ENCODE results near the gene DLGAP1. TPM values are rescaled to one million over a fixed set of nuclear protein-coding genes. Genes with fewer than 3 reads are reported as not detected.
A peak's percentile ranks its signal among the peaks of the same experiment; 100 is the strongest.

The DLGAP1 gene
- total RNA-seq, 1 experiment from 2014 or later: 23.0 TPM

DNA sequence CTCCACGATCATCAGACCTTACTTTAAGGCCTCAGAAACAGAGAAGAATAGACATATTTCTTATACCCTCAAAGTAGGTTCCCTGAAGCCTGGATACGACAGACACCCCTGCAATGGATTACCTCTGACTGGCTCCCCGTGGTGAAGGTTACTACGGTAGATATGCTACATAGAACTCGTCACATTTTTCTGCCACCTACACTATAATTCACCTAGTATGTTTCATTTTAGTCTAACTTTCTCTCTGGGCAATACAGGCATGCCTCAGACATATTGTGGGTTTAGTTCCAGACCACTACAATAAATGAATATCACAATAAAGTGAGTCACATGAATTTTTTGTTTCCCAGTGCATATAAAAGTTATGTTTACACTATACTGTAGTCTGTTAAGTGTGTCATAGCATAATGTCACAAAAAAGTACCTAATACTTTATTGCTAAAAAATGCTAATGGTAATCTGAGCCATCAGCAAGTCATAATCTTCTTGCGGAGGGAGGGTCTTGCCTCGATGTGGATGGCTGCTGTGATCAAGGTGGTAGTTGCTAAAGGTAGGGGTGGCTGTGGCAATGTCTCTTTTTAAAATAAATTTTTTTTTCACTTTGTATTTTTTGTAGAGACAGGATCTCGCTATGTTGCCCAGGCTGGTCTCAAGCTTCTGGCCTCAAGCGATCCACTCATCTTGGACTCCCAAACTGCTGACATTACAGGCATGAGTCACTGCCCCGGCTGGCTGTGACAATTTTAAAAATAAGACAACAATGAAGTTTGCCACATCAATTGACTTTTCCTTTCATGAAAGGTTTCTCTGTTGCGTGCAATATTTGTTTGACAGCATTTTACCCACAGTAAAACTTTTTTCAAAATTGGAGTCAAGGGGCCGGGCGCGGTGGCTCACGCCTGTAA, 940.5 kb downstream of the DLGAP1 start (continued):
- TF ChIP-seq, protein P1, sequence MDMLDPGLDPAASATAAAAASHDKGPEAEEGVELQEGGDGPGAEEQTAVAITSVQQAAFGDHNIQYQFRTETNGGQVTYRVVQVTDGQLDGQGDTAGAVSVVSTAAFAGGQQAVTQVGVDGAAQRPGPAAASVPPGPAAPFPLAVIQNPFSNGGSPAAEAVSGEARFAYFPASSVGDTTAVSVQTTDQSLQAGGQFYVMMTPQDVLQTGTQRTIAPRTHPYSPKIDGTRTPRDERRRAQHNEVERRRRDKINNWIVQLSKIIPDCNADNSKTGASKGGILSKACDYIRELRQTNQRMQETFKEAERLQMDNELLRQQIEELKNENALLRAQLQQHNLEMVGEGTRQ (CRISPR knock-in tag; IDR thresholded peaks at IDR 0.05): no peak
- TF ChIP-seq ZNF396 (CRISPR knock-in tag; IDR thresholded peaks at IDR 0.05; ENCODE audit: borderline replicate concordance) (no peak), NFE2L1 (CRISPR knock-in tag; IDR thresholded peaks at IDR 0.05) (no peak)

DNA sequence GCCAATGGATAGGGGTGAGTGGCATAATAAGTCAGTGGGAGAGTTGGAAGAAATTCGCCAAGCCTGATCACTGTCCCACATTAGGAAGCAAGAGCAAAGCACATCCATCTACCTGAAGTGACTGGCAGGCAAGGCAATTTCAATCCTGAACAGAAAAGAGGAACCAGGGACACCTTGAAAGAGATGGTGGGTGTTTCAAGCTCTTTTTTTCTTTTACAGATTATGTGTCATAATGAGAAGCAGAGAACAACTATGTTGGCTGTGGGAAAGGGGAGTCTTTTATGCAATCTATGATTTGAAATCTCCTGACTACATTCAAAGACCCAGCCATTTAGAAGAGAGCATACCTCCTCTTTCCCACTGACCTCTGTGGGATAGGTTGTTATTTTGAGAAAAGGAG, 941.6 kb downstream of the DLGAP1 start:
- ChIA-PET POLR2A (interaction anchor here (0.6 kb wide), 1 partner anchor 69 kb away, joined by 3 read pairs; no protein-coding TSS in a partner anchor), CTCF (no interaction called here)
- no peak for TF ChIP-seq GRHL2 (CRISPR knock-in tag; IDR thresholded peaks at IDR 0.05; ENCODE audit: insufficient replicate concordance, severe bottlenecking)
- no peak overlapping the region for H3K27ac Mint-ChIP-seq
- H3K27me3 Mint-ChIP-seq (ENCODE audit: low read depth): no peaks in the 10 kb centered on the region
- ATAC-seq (no peak), DNase-seq (ENCODE audit: low spot score) (no peak)
- H3K4me1 Mint-ChIP-seq: peaks cover 37% of the 10 kb centered on the region
- no peak overlapping the region for H3K4me3 Mint-ChIP-seq
- H3K36me3 Mint-ChIP-seq: no peaks in the 10 kb centered on the region
- H3K9me3 Mint-ChIP-seq: no peaks in the 10 kb centered on the region

DNA sequence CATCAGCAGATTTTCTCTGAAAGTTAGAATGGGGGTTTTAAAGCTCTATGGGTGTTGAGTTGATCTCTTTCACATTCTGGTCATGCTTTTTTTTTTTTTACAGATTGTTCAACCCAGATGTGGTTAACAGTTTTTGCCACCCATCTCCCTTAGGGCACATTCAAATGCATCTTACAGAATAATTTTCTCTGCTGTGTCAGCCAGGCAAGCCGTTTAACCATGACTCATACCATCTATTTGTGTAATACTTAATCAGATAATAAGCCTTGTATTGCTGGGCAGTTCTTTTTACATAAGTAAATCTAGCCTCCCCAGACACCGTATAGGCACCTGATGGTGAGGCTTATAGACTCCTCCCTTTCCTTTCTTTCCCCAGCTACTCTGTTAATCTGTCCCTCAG, 943.1 kb downstream of the DLGAP1 start:
- ATAC-seq (no peak), DNase-seq (ENCODE audit: low spot score) (no peak)
- POLR2A ChIA-PET: no interaction called here
- peak overlapping the region; percentile 28 for H3K27ac Mint-ChIP-seq
- H3K27me3 Mint-ChIP-seq (ENCODE audit: low read depth): no peaks in the 10 kb centered on the region
- no peaks in the 10 kb centered on the region for H3K9me3 Mint-ChIP-seq
- CTCF ChIA-PET: no interaction called here
- no peaks in the 10 kb centered on the region for H3K36me3 Mint-ChIP-seq
- H3K4me1 Mint-ChIP-seq: peaks cover 39% of the 10 kb centered on the region
- H3K4me3 Mint-ChIP-seq: no peak overlapping the region
- TF ChIP-seq TEAD4 (CRISPR knock-in tag; IDR thresholded peaks at IDR 0.05) (no peak), NFE2L1 (CRISPR knock-in tag; IDR thresholded peaks at IDR 0.05) (no peak), SOX15 (CRISPR knock-in tag; IDR thresholded peaks at IDR 0.05) (no peak), KAT7 (CRISPR knock-in tag; IDR thresholded peaks at IDR 0.05; ENCODE audit: borderline replicate concordance) (no peak), TEAD1 (CRISPR knock-in tag; IDR thresholded peaks at IDR 0.05) (no peak), MYBL2 (CRISPR knock-in tag; IDR thresholded peaks at IDR 0.05) (no peak), JUN (CRISPR knock-in tag; IDR thresholded peaks at IDR 0.05) (no peak), CBFB (CRISPR knock-in tag; IDR thresholded peaks at IDR 0.05; ENCODE audit: low read depth) (no peak), EMX1 (CRISPR knock-in tag; IDR thresholded peaks at IDR 0.05) (no peak), FOXJ3 (CRISPR knock-in tag; IDR thresholded peaks at IDR 0.05; ENCODE audit: borderline replicate concordance) (no peak), GRHL2 (CRISPR knock-in tag; IDR thresholded peaks at IDR 0.05; ENCODE audit: insufficient replicate concordance, severe bottlenecking) (no peak), RORB (CRISPR knock-in tag; IDR thresholded peaks at IDR 0.05) (no peak)
- TF ChIP-seq, protein P2, sequence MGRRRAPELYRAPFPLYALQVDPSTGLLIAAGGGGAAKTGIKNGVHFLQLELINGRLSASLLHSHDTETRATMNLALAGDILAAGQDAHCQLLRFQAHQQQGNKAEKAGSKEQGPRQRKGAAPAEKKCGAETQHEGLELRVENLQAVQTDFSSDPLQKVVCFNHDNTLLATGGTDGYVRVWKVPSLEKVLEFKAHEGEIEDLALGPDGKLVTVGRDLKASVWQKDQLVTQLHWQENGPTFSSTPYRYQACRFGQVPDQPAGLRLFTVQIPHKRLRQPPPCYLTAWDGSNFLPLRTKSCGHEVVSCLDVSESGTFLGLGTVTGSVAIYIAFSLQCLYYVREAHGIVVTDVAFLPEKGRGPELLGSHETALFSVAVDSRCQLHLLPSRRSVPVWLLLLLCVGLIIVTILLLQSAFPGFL (CRISPR knock-in tag; IDR thresholded peaks at IDR 0.05; ENCODE audit: borderline replicate concordance): no peak
- TF ChIP-seq, protein P3, sequence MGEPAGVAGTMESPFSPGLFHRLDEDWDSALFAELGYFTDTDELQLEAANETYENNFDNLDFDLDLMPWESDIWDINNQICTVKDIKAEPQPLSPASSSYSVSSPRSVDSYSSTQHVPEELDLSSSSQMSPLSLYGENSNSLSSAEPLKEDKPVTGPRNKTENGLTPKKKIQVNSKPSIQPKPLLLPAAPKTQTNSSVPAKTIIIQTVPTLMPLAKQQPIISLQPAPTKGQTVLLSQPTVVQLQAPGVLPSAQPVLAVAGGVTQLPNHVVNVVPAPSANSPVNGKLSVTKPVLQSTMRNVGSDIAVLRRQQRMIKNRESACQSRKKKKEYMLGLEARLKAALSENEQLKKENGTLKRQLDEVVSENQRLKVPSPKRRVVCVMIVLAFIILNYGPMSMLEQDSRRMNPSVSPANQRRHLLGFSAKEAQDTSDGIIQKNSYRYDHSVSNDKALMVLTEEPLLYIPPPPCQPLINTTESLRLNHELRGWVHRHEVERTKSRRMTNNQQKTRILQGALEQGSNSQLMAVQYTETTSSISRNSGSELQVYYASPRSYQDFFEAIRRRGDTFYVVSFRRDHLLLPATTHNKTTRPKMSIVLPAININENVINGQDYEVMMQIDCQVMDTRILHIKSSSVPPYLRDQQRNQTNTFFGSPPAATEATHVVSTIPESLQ (CRISPR knock-in tag; IDR thresholded peaks at IDR 0.05): no peak
- TF ChIP-seq, protein P4, sequence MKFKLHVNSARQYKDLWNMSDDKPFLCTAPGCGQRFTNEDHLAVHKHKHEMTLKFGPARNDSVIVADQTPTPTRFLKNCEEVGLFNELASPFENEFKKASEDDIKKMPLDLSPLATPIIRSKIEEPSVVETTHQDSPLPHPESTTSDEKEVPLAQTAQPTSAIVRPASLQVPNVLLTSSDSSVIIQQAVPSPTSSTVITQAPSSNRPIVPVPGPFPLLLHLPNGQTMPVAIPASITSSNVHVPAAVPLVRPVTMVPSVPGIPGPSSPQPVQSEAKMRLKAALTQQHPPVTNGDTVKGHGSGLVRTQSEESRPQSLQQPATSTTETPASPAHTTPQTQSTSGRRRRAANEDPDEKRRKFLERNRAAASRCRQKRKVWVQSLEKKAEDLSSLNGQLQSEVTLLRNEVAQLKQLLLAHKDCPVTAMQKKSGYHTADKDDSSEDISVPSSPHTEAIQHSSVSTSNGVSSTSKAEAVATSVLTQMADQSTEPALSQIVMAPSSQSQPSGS (CRISPR knock-in tag; IDR thresholded peaks at IDR 0.05; ENCODE audit: borderline replicate concordance, low read depth): no peak
- TF ChIP-seq, protein P5, sequence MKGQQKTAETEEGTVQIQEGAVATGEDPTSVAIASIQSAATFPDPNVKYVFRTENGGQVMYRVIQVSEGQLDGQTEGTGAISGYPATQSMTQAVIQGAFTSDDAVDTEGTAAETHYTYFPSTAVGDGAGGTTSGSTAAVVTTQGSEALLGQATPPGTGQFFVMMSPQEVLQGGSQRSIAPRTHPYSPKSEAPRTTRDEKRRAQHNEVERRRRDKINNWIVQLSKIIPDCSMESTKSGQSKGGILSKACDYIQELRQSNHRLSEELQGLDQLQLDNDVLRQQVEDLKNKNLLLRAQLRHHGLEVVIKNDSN (CRISPR knock-in tag; IDR thresholded peaks at IDR 0.05): no peak
- TF ChIP-seq, protein P6, sequence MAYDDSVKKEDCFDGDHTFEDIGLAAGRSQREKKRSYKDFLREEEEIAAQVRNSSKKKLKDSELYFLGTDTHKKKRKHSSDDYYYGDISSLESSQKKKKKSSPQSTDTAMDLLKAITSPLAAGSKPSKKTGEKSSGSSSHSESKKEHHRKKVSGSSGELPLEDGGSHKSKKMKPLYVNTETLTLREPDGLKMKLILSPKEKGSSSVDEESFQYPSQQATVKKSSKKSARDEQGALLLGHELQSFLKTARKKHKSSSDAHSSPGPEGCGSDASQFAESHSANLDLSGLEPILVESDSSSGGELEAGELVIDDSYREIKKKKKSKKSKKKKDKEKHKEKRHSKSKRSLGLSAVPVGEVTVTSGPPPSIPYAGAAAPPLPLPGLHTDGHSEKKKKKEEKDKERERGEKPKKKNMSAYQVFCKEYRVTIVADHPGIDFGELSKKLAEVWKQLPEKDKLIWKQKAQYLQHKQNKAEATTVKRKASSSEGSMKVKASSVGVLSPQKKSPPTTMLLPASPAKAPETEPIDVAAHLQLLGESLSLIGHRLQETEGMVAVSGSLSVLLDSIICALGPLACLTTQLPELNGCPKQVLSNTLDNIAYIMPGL (CRISPR knock-in tag; IDR thresholded peaks at IDR 0.05): no peak
- TF ChIP-seq, protein P7, sequence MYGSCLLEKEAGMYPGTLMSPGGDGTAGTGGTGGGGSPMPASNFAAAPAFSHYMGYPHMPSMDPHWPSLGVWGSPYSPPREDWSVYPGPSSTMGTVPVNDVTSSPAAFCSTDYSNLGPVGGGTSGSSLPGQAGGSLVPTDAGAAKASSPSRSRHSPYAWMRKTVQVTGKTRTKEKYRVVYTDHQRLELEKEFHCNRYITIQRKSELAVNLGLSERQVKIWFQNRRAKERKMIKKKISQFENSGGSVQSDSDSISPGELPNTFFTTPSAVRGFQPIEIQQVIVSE (CRISPR knock-in tag; IDR thresholded peaks at IDR 0.05; ENCODE audit: borderline replicate concordance): no peak
- TF ChIP-seq, protein P8, sequence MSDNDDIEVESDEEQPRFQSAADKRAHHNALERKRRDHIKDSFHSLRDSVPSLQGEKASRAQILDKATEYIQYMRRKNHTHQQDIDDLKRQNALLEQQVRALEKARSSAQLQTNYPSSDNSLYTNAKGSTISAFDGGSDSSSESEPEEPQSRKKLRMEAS (CRISPR knock-in tag; IDR thresholded peaks at IDR 0.05): no peak
- TF ChIP-seq, protein P9, sequence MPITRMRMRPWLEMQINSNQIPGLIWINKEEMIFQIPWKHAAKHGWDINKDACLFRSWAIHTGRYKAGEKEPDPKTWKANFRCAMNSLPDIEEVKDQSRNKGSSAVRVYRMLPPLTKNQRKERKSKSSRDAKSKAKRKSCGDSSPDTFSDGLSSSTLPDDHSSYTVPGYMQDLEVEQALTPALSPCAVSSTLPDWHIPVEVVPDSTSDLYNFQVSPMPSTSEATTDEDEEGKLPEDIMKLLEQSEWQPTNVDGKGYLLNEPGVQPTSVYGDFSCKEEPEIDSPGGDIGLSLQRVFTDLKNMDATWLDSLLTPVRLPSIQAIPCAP (CRISPR knock-in tag; IDR thresholded peaks at IDR 0.05): no peak

Measured in WTC11 (cell line).